Neural progenitor cell (in vitro differentiated cells): ENCODE measurements around the gene CCS. TPM values are rescaled to one million over a fixed set of nuclear protein-coding genes. Genes with fewer than 3 reads are reported as not detected.

ENCODE experiments used
- DNase-seq: peaks from one replicate; pipeline ENCODE4 v3.0.0-alpha.2; 2016; ENCODE audit warnings: low spot score
- H2AFZ ChIP-seq: fragments of 200-600 bp; sonication (generic); replicated peaks from 2 replicates; pipeline ENCODE4 v1.6.1; 2016; ENCODE audit warnings: antibody characterized with exemption
- H3F3A ChIP-seq: fragments of 200-600 bp; sonication (generic); 2 replicates; pipeline ENCODE4 v1.6.1; 2016; ENCODE audit warnings: antibody characterized with exemption, low read depth
- H3K27ac ChIP-seq: fragments of 200-600 bp; sonication (generic); 2 replicates; pipeline ENCODE4 v1.5.1; 2016; ENCODE audit warnings: mild to moderate bottlenecking
- H3K27me3 ChIP-seq: fragments of 200-600 bp; sonication (generic); 2 replicates; pipeline ENCODE4 v1.6.1; 2016; ENCODE audit warnings: mild to moderate bottlenecking, moderate library complexity
- H3K36me3 ChIP-seq: fragments of 200-600 bp; sonication (generic); 2 replicates; pipeline ENCODE4 v1.5.1; 2016
- H3K4me1 ChIP-seq: fragments of 200-600 bp; sonication (generic); 2 replicates; pipeline ENCODE4 v1.6.1; 2016; ENCODE audit warnings: mixed run types
- H3K4me2 ChIP-seq: fragments of 200-600 bp; sonication (generic); 2 replicates; pipeline ENCODE4 v1.6.1; 2016
- H3K4me3 ChIP-seq: fragments of 200-600 bp; sonication (generic); 2 replicates; pipeline ENCODE4 v1.5.1; 2016
- H3K79me2 ChIP-seq: fragments of 200-600 bp; sonication (generic); 2 replicates; pipeline ENCODE4 v1.6.1; 2016; ENCODE audit warnings: low read depth
- H3K9ac ChIP-seq: fragments of 200-600 bp; sonication (generic); 2 replicates; pipeline ENCODE4 v1.6.1; 2016
- H3K9me3 ChIP-seq: fragments of 200-600 bp; sonication (generic); 2 replicates; pipeline ENCODE4 v1.5.1; 2016; ENCODE audit warnings: low read depth
- H4K20me1 ChIP-seq: fragments of 200-600 bp; sonication (generic); 2 replicates; pipeline ENCODE4 v1.6.1; 2016; ENCODE audit warnings: low read depth
- H3K27ac Mint-ChIP-seq: 3 replicates; pipeline ENCODE4 v1.8.0; 2021; ENCODE audit warnings: mixed read lengths
- H3K27me3 Mint-ChIP-seq: 2 replicates; pipeline ENCODE4 v1.8.0; 2022; ENCODE audit warnings: low read depth, mild to moderate bottlenecking, inconsistent platforms, moderate library complexity, mixed read lengths; ENCODE audit not compliant: insufficient read depth
- H3K36me3 Mint-ChIP-seq: 3 replicates; pipeline ENCODE4 v1.8.0; 2021; ENCODE audit warnings: mixed read lengths
- H3K4me1 Mint-ChIP-seq: 3 replicates; pipeline ENCODE4 v1.8.0; 2021; ENCODE audit warnings: mixed read lengths
- H3K4me3 Mint-ChIP-seq: 3 replicates; pipeline ENCODE4 v1.8.0; 2021; ENCODE audit warnings: mild to moderate bottlenecking, moderate library complexity, mixed read lengths
- H3K9me3 Mint-ChIP-seq: 3 replicates; pipeline ENCODE4 v1.8.0; 2020; ENCODE audit warnings: mixed read lengths
- EZH2 ChIP-seq: fragments of 200-600 bp; sonication (generic); IDR thresholded peaks from 2 replicates; pipeline ENCODE4 v1.6.1; 2017; ENCODE audit warnings: antibody characterized with exemption, mild to moderate bottlenecking, moderate library complexity
- EZH2phosphoT487 ChIP-seq: fragments of 200-600 bp; sonication (generic); IDR thresholded peaks from 2 replicates; pipeline ENCODE4 v1.6.1; 2017; ENCODE audit warnings: antibody characterized with exemption
- total RNA-seq: library from RNA; depleted of rRNA; stranded (reverse); fragments of >200 nt; gene quantifications from 2 replicates; pipeline ENCODE4 v1.2.3, GENCODE V29; 2015; ENCODE audit warnings: low replicate concordance
- TF ChIP-seq, protein P1 (sequence below): fragments of 200-600 bp; sonication (generic); IDR thresholded peaks from 2 replicates; pipeline ENCODE4 v1.5.1; 2017; ENCODE audit warnings: antibody characterized with exemption, mild to moderate bottlenecking

Gene CCS
- total RNA-seq, 1 donor from 2014 or later = 44.3 TPM

DNA sequence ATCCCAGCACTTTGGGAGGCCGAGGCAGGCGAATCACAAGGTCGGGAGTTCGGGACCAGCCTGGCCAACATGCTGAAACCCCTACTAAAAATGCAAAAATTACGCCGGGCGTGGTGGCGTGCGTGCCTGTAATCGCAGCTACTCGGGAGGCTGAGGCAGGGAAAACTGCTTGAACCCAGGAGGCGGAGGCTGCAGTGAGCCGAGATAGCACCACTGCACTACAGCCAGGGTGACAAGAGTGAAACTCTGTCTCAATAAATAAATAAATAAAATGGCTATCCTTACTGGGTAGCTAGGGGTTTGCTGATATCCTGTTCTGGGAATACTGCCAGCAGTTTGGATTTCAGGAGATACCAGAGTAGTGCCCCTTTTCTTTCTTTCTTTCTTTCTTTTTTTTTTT lies 21.1 kb downstream of the CCS start:
- no peak overlapping the region for H3K4me2 ChIP-seq
- H3K79me2 ChIP-seq = peaks cover 35% of the 10 kb centered on the region
- H3K9ac ChIP-seq = no peak overlapping the region
- no peaks in the 10 kb centered on the region for H3K36me3 ChIP-seq
- H3K36me3 Mint-ChIP-seq = peaks cover 18% of the 10 kb centered on the region
- DNase-seq = no peak
- no peak overlapping the region for H3K4me3 ChIP-seq
- H4K20me1 ChIP-seq = peaks cover 25% of the 10 kb centered on the region
- H3K4me1 Mint-ChIP-seq = peaks cover 23% of the 10 kb centered on the region
- H3K9me3 ChIP-seq = no peaks in the 10 kb centered on the region
- H3F3A ChIP-seq = peaks cover 46% of the 10 kb centered on the region
- H3K27ac ChIP-seq = no peak overlapping the region
- TF ChIP-seq EZH2 = no peak
- TF ChIP-seq EZH2phosphoT487 = no peak
- TF ChIP-seq, protein P1, sequence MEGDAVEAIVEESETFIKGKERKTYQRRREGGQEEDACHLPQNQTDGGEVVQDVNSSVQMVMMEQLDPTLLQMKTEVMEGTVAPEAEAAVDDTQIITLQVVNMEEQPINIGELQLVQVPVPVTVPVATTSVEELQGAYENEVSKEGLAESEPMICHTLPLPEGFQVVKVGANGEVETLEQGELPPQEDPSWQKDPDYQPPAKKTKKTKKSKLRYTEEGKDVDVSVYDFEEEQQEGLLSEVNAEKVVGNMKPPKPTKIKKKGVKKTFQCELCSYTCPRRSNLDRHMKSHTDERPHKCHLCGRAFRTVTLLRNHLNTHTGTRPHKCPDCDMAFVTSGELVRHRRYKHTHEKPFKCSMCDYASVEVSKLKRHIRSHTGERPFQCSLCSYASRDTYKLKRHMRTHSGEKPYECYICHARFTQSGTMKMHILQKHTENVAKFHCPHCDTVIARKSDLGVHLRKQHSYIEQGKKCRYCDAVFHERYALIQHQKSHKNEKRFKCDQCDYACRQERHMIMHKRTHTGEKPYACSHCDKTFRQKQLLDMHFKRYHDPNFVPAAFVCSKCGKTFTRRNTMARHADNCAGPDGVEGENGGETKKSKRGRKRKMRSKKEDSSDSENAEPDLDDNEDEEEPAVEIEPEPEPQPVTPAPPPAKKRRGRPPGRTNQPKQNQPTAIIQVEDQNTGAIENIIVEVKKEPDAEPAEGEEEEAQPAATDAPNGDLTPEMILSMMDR = no peak
- peaks cover 12% of the 10 kb centered on the region for H3K4me1 ChIP-seq
- H3K27ac Mint-ChIP-seq = no peak overlapping the region
- H3K4me3 Mint-ChIP-seq = no peak overlapping the region
- no peaks in the 10 kb centered on the region for H3K9me3 Mint-ChIP-seq
- no peaks in the 10 kb centered on the region for H3K27me3 ChIP-seq
- no peaks in the 10 kb centered on the region for H3K27me3 Mint-ChIP-seq
- no peak overlapping the region for H2AFZ ChIP-seq

DNA sequence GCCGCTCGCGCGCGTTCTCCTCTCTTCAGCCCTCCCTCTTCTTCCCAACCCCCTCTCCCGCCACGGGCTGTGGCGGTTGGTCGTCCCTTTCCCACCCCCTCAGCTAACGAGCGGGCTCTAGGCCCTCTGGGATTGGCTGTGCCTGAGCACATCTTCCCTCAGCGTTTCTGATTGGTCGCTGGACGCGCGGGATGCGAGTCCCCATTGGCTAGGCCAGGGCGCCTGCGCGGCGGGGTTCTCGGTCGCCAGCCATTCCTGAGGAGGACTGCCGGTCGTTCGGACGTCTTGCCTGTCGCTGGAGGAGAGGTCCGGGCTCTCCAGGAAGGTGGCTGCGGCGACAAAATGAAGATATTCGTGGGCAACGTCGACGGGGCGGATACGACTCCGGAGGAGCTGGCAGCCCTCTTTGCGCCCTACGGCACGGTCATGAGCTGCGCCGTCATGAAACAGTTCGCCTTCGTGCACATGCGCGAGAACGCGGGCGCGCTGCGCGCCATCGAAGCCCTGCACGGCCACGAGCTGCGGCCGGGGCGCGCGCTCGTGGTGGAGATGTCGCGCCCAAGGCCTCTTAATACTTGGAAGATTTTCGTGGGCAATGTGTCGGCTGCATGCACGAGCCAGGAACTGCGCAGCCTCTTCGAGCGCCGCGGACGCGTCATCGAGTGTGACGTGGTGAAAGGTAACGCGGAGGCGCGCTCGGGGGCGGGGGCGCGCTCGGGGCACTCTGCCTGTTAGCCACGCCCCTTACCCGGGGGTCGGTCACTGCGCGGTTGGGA lies 23.6 kb downstream of the CCS start, which contains the start of gene RBM14:
Gene RBM14 (plus strand): TSS at position 252 of the 776 bp plus-strand sequence. CDS start 91 bp downstream, at position 343.
- peaks cover 32% of the 10 kb centered on the region for H3K4me1 ChIP-seq
- H3F3A ChIP-seq = peaks cover 49% of the 10 kb centered on the region
- H3K4me3 ChIP-seq = peak within 1 kb of the TSS; percentile 82
- DNase-seq = peak; percentile 100
- no peaks in the 10 kb centered on the region for H3K9me3 ChIP-seq
- peak within 1 kb of the TSS; percentile 65 for H3K9ac ChIP-seq
- H3K9me3 Mint-ChIP-seq = no peaks in the 10 kb centered on the region
- peaks cover 60% of the 10 kb centered on the region for H3K79me2 ChIP-seq
- peaks cover 34% of the 10 kb centered on the region for H3K4me1 Mint-ChIP-seq
- peak within 1 kb of the TSS; percentile 98 for H3K27ac Mint-ChIP-seq
- H3K36me3 Mint-ChIP-seq = peaks cover 24% of the 10 kb centered on the region
- peak within 1 kb of the TSS; percentile 92 for H3K27ac ChIP-seq
- H3K4me3 Mint-ChIP-seq = peak within 1 kb of the TSS; percentile 98
- H3K27me3 ChIP-seq = no peaks in the 10 kb centered on the region
- peak within 1 kb of the TSS; percentile 55 for H2AFZ ChIP-seq
- no peaks in the 10 kb centered on the region for H3K27me3 Mint-ChIP-seq
- H3K36me3 ChIP-seq = no peaks in the 10 kb centered on the region
- TF ChIP-seq, protein P1 = no peak
- no peak for TF ChIP-seq EZH2
- peaks cover 50% of the 10 kb centered on the region for H4K20me1 ChIP-seq
- peak within 1 kb of the TSS; percentile 100 for H3K4me2 ChIP-seq

DNA sequence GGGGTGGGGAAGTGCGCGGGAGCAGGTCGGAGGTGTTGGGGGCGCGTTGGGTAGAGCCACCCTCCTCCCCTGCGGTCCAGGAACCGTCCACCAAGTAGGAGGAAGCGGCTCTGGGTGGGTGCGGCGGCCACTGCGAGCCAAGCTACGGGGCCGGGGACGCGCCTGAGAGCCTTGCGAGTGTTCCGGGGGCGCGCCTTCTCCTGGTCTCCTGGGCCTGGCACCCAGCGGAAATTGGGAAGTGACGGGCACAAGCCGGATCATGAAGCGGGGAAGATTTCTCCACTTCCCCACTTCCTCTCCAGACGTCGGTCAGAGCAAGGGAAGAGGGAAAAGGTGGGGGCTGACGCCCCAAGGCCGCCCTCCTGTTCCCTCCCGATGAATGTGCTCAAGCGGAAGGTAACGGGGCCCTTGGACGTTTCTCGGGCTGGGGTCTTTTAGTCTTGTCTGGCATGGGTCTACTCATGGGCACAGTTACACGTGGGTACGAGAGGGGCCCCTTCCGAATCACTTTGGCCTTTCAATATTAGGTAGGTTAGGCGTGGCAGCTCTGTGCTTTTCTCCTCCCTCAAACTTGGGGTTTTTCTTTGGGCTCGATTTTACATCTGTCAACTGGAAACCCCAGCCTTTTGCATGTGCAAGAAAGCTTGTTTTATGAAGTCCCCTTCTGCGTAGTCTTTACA lies 24.3 kb downstream of the CCS start:
- Histone ChIP-seq H3K9me3 (no peaks in the 10 kb centered on the region), H4K20me1 (peaks cover 57% of the 10 kb centered on the region), H3K4me3 (peak overlapping the region; percentile 82), H3K9ac (peak overlapping the region; percentile 61), H3K36me3 (no peaks in the 10 kb centered on the region), H3K79me2 (peaks cover 67% of the 10 kb centered on the region), H3K4me2 (peak overlapping the region; percentile 100), H2AFZ (no peak overlapping the region), H3K4me1 (peaks cover 34% of the 10 kb centered on the region), H3F3A (peaks cover 51% of the 10 kb centered on the region), H3K27me3 (no peaks in the 10 kb centered on the region), H3K27ac (no peak overlapping the region)
- Mint-ChIP-seq H3K27me3 (no peaks in the 10 kb centered on the region), H3K4me3 (peak overlapping the region; percentile 98), H3K27ac (peak overlapping the region; percentile 80), H3K9me3 (no peaks in the 10 kb centered on the region), H3K36me3 (peaks cover 26% of the 10 kb centered on the region), H3K4me1 (peaks cover 35% of the 10 kb centered on the region)
- TF ChIP-seq EZH2phosphoT487 (no peak), EZH2 (no peak)
- TF ChIP-seq, protein P1 = no peak
- no peak for DNase-seq
